AG08396 (cell line): Measurements from ENCODE around the gene TRIM65.
A peak's percentile ranks its signal among the peaks of the same experiment; 100 is the strongest.

Source experiments
- DNase-seq: peaks from one replicate; pipeline ENCODE4 v3.0.0; 2012; ENCODE audit warnings: low spot score, mixed read lengths

TRIM65 gene

DNA sequence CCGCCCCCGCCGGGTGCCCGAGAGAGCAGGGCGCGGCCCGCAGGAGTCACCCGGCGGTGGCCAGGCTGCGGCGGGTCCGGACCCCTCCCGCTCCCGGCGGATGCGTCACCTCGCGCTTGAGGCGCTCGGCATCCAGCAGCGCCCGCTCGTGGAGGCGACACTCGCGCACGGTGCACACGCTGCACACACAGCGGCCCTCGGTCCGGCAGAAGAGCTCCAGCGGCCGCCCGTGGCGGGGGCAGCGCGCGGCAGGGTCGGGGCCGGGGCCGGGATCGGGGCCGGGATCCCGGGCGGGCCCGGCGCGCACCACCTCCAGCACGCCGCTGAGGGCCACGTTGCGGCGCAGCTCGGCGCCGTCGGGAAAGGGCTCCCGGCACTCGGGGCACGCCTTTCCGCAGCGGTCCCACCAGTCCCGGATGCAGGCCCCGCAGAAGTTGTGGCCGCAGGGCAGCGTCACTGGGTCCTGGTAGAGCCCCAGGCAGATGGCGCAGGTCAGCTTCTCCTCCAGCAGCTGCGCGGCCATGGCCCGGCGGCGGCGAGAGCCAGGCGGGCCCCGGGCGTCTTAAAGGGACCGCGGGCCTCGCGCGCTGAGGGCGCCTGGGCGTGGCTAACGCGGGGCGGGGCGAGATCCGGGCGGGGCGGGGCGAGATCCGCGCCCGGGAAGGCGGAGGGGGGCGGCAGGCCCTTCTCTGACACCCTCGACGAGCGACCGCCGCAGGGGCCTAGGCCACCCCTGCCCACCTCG is at the start of gene TRIM65:
Gene TRIM65, minus strand, starts transcription at position 537 of the 745 bp plus-strand sequence. Its CDS starts 14 bp downstream, at position 523.
- DNase-seq: peak; percentile 94

- no peak for DNase-seq
Observed at GRCh38 chr17:75945211-75945610, 48.5 kb upstream of the TRIM65 start.

- DNase-seq: no peak
Observed at GRCh38 chr17:75943491-75943890, 46.7 kb upstream of the TRIM65 start.

DNA sequence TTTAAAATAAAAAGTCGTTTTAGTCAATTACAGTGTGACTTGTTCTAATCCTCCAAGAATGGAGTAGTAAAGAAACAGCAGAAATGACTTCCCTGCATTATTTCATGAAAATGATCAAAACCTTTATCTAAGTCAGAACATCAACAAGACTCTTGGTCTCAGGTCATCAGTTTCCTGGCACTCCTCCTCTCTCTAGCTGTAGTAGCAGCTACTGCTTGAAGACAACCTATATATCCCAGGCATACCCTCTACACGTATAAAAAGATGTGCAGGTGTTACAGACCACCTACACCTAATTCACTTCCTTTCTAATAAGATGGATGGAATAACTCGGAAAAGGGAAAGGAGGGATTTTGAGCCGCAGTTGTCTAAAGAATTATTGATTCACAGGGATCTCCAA is 45.7 kb upstream of the TRIM65 start:
- DNase-seq: no peak

GRCh38 chr17:75941442-75941819 is 44.7 kb upstream of the TRIM65 start:
- no peak for DNase-seq

- peak; percentile 99 for DNase-seq
Observed at GRCh38 chr17:75940727-75941441, 44.1 kb upstream of the TRIM65 start, which contains the start of gene FBF1. FBF1 (minus strand) TSS chr17:75941042; CDS start chr17:75938149, 2,893 bp downstream.

DNA sequence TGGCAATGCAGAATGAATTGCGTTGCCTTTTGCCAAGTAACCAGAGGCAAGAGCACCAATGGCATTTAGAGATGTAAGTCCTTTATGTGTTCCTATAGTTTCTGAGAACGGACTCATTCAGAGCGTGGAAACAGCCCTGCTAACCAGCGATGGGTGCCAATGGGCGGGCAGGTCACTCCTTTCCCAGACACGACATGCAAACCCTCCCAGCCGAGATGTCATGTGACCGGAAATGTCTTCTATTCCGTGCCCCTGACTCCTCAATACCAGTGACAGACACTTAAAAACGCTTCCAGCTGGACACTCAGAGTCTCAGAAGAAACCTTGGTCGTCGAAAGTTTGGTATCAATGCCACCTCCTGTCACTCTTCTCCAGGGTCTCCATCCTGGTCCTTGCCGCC is 40.9 kb upstream of the TRIM65 start:
- DNase-seq: no peak

DNA sequence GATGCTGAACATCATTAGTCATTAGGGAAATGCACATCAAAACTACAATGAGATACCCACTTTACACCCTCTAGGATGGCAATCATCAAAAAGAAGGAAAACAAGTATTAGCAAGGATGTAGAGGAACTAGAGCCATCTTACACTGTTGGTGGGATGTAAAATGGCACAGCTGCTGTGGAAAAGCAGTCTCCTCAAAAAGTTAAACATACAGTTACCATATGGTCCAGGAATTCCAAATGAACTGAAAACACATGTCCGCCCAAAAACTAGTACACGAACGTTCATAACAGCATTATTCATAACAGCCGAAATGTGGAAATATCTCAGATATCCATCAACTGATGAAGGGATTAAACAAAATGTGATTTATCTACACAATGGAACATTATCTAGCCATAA is 37.1 kb upstream of the TRIM65 start:
- no peak for DNase-seq

DNA sequence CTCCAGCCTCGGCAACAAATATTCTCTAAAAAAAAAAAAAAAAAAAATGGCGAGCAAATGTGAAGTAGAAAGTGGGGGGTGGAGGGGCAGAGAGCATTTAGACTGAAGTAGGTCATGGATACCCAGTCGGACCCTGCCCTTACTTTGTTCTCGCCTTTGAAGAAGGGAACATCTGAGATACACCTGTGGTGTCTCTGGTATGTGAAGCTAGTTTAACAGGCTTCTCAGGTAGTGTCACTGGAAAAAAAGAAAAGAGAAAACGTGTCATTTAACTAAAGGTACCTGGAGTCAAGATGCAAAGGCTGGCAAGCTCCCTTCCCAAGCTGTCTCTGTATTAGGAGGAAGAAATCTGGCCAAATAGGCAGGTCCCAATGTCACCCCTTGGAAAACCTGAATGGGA is 36.1 kb upstream of the TRIM65 start:
- DNase-seq: no peak

- DNase-seq: no peak
Observed at GRCh38 chr17:75931062-75931461, 34.3 kb upstream of the TRIM65 start.

GRCh38 chr17:75927286-75927922 is 30.7 kb upstream of the TRIM65 start:
- peak; percentile 63 for DNase-seq

GRCh38 chr17:75926456-75926855 is 29.7 kb upstream of the TRIM65 start:
- DNase-seq: no peak

DNA sequence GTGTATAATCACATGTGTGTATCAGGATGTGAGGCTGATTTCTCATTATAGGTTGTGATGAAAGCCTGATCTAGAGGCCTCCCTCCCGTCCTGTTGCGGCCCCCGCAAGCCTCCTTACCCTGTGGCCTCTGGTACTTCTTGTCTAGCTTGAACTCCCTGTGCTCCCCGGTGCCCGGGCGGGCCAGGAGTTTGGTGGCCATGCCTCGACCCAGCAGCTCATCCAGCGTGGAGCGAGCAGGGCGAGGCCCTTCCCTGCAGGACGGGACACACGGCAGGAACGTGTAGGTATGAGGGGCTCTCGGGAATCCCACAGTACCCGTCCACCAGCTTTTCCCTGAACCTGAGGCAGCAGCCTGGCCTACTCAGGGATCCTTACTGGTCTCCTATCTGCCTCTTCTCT is 29.2 kb upstream of the TRIM65 start:
- DNase-seq: no peak

GRCh38 chr17:75925103-75925502 is 28.4 kb upstream of the TRIM65 start:
- DNase-seq: no peak

DNA sequence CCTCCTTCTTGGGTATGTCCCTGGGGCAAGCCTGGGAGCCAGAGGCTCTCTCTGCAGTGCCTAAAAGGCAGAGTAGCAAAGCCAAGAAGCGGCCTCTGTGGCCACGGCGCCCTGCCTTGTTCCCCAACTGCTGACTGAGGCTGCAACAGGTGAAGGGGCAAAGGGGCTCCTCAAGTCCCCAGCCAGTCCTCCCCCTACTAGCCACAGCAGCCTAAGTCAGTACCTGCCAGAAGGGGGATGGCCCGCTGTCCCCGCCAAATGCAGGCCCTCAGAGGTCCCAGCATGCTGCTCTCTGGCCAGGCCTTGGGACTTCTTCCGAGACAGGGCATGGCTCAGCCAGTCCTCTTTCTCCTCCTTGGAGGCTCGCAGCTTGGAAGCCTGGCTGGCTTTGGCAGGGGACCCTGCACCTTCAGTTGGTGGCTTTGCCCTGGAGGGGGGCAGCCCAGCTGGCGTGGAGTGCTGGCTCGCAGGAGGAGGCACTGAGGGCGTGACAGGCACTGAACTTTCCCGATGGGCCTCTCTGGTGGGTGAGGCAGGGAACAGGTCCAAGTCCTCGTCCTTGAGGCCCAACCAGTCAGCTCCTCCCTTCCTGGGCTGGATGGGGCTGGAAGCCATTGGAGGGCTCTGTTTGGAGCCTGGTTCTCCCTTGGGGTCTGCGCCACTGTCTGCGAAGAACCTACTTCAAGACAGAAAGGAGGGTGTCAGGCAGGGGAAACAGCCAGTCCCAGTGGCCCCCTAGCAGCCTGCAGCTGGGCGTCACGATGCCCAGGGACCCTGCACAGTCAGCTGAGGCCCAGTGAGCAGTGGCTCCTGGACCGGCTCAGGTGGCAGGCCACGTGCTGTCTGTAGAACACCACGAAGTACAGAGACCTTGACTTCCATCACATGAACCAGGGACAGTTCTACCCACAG is 26.5 kb upstream of the TRIM65 start:
- no peak for DNase-seq

DNA sequence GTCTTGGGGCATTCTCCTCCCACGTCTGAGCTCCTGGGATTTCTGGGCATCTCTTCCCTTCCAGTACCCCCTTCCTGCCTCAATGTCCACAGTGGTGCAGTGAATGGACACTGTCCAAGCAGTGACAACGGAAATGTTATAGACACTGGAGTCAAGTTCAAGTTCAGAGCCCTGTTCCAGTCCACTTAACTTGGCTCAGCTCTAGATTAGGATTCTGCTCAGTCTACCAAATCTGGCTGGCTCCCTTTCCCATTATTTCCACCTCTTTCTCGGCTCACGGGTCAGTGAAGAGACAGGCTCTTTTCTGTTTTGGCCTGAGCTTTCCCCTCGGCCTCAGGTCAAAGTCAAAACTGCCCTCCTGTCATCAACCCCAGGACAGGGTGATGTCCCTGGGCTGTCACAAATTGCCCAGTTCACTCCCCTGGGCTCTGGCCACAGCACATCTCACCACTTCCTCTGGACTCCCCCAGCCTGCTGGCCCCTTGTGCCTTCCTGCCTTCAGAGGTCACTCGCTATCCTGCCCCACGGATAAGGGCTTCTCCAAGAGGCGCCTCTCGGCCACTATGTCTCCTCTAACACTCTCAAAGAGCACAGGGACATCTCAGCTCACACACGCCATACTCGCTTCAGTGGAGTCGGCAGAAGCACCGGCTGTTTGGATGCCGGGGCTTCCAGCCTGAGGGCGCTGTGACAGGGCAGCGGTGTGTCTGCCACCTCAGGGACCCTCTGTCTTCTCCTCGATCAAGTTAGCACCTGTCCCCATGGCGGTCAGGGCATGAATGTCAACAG is 25.6 kb upstream of the TRIM65 start:
- no peak for DNase-seq

DNA sequence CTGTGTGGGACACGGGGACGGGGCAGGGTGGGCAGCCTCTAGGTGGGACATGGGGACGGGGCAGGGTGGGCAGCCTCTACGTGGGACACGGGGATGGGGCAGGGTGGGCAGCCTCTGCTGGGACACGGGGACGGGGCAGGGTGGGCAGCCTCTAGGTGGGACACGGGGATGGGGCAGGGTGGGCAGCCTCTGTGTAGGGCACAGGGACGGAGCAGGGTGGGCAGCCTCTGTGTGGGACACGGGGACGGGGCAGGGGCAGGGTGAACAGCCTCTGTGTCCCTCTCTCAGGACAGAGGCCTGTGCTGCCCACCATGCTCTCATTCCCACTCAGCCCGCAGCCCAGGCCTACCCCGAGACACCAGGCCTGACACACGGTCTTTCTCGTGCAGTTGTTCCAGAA is 24.8 kb upstream of the TRIM65 start:
- DNase-seq: no peak

DNA sequence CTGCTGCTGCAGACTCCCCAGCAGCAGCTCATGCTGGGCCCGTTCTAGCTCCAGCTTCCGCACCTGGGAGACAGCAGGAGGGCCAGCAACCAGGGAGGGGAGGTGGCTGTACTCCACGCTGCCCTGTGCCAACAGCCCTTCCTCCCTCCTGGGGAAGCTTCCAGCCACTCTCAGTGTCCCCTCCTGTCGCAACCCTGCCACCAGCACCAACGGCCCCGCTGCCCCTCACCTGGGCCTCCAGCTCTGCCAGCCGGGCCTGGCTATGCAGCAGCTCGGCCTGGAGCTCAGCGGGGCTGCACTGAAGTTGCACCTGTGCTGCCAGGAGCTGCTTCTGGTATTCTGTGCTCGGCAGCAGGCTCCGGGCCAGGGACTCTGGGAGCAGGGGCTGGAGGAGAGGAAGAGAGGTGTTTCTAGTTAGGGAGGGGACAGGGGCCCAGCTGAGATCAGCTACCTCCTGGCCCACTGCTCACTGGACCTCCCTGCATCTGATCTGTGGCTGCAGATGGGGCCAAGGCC is 23.4 kb upstream of the TRIM65 start:
- DNase-seq: no peak

DNA sequence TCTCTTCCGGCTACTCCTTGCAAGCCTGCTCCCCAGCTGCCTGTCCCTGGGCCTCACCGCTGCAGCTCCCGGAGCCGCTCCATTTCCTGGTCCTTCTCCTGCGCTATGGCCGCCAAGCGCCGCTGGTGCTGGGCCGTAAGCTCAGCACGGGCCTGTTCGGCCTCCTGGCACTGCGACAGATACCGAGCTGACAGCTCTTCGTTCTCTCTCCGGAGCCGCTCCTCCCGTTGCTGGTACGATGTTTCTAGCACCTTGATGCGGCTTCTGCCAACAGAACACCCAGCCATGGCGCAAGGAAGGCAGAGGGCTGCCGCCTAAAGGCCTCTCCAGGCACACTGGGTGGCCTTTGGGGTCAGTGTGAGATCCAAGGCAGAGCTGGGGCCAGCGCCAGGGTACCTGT is 22.9 kb upstream of the TRIM65 start:
- DNase-seq: no peak

DNA sequence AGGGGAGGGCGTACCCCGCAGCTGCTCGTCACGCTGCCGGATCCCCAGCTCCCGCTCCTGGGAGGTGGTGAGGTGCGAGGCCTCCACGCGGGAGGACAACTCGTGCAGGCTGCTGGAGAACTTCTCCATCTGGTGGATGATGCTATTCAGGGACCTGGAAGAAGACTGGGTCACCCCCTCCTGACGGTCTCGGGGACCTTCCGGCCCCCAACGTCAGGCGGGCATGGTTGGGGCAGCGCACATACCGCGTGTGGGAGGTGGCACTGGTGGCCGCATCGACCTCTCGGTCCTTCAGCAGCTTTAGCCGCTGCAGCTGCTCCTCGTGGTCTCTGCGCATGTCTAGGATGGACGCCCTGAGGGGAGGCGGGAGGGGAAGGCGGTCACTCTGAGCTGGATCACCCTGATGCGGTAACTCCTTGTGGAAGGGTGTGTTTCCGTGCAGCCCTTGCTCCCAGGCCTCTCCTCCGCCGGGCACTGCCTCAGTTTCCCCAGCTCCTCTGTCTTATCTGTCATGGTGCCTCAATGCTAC is 21.2 kb upstream of the TRIM65 start:
- DNase-seq: no peak
